H1 (cell line): ENCODE measurements around the gene KATNAL1. TPM values are rescaled to one million over a fixed set of nuclear protein-coding genes. Genes with fewer than 3 reads are reported as not detected.
A peak's percentile ranks its signal among the peaks of the same experiment; 100 is the strongest.

Experiments
- CTCF ChIA-PET: fragments of 300-600 bp; sonication (Branson Sonifier 250); formaldehyde crosslinking; loops from one replicate; lab custom pipeline; 2021; ENCODE audit not compliant: partially characterized antibody; lab: Charles Lee
- POLR2A ChIA-PET: fragments of 300-600 bp; sonication (Branson Sonifier 250); formaldehyde crosslinking; loops from one replicate; lab custom pipeline; 2021; ENCODE audit warnings: inconsistent platforms; ENCODE audit not compliant: partially characterized antibody; lab: Charles Lee
- DNase-seq, 2 experiments: peaks; one replicate each; pipeline versions ENCODE4 v3.0.0 to v3.0.0-alpha.2; 2010 to 2022; ENCODE audit warnings: low spot score in 2 of 2, low read depth in 1 of 2, mixed read lengths in 1 of 2
- FAIRE-seq: peaks from 2 replicates; lab custom pipeline; 2011; peaks lifted over from hg19 to GRCh38; lab: Jason Lieb, UNC
- H2AFZ ChIP-seq: 2 replicates; pipeline ENCODE4 v1.8.1; 2012; ENCODE audit warnings: low read length, inconsistent platforms
- H2AK5ac ChIP-seq: 2 replicates; pipeline ENCODE4 v1.6.1; 2013; ENCODE audit warnings: low read depth, low read length
- H2BK120ac ChIP-seq: replicated peaks from 2 replicates; pipeline ENCODE3; 2013; ENCODE audit warnings: low read depth, low read length, inconsistent platforms
- H2BK12ac ChIP-seq: 2 replicates; pipeline ENCODE4 v1.6.1; 2013; ENCODE audit warnings: low read depth, low read length
- H2BK15ac ChIP-seq: 2 replicates; pipeline ENCODE4 v1.6.1; 2013; ENCODE audit warnings: low read length
- H2BK20ac ChIP-seq: 2 replicates; pipeline ENCODE4 v1.6.1; 2013; ENCODE audit warnings: low read length
- H2BK5ac ChIP-seq: 2 replicates; pipeline ENCODE4 v1.6.1; 2013; ENCODE audit warnings: low read depth, low read length
- H3K14ac ChIP-seq: 2 replicates; pipeline ENCODE4 v1.6.1; 2013; ENCODE audit warnings: inconsistent platforms; ENCODE audit not compliant: insufficient read length
- H3K18ac ChIP-seq: 2 replicates; pipeline ENCODE4 v1.6.1; 2013; ENCODE audit warnings: low read length; ENCODE audit errors: extremely low read depth
- H3K23ac ChIP-seq: 2 replicates; pipeline ENCODE4 v1.6.1; 2013; ENCODE audit warnings: inconsistent platforms; ENCODE audit not compliant: insufficient read length
- H3K23me2 ChIP-seq: 2 replicates; pipeline ENCODE4 v1.6.1; 2013; ENCODE audit warnings: low read depth, low read length
- H3K27ac ChIP-seq: 2 replicates; pipeline ENCODE4 v1.6.1; 2011; ENCODE audit warnings: low read depth, low read length, inconsistent platforms
- H3K27me3 ChIP-seq, 4 experiments: replicated peaks in 1 of 4; 1 replicate in 1 of 4; 2 replicates in 3 of 4; pipeline versions ENCODE4 v1.6.1 to v1.8.1; 2011 to 2013; ENCODE audit warnings: low read length in 3 of 4, mild to moderate bottlenecking in 3 of 4, inconsistent platforms in 2 of 4, mixed read lengths in 2 of 4, moderate library complexity in 1 of 4; ENCODE audit not compliant: control insufficient read depth in 3 of 4, insufficient read depth in 3 of 4; ENCODE audit errors: extremely low read depth in 1 of 4
- H3K36me3 ChIP-seq, 4 experiments: 2 replicates each; pipeline versions ENCODE4 v1.6.1 to v1.8.1; 2011 to 2013; ENCODE audit warnings: mild to moderate bottlenecking in 4 of 4, low read length in 3 of 4, moderate library complexity in 2 of 4, control low read depth in 1 of 4, inconsistent platforms in 1 of 4; ENCODE audit not compliant: insufficient read depth in 4 of 4, control insufficient read depth in 2 of 4
- H3K4ac ChIP-seq: replicated peaks from 2 replicates; pipeline ENCODE3; 2013; ENCODE audit warnings: low read length, low read depth, mixed read lengths, inconsistent platforms; ENCODE audit not compliant: insufficient read length
- H3K4me1 ChIP-seq, 4 experiments: replicated peaks in 1 of 4; 1 replicate in 1 of 4; 2 replicates in 3 of 4; pipeline versions ENCODE4 v1.6.1 to v1.8.1; 2011 to 2013; ENCODE audit warnings: low read length in 3 of 4, inconsistent platforms in 2 of 4, mixed read lengths in 1 of 4; ENCODE audit not compliant: insufficient read depth in 4 of 4, control insufficient read depth in 3 of 4
- H3K4me2 ChIP-seq, 2 experiments: 2 replicates each; pipeline versions ENCODE4 v1.6.1 to v1.8.1; 2011 to 2013; ENCODE audit warnings: low read depth in 2 of 2, low read length in 2 of 2, control low read depth in 1 of 2, inconsistent platforms in 1 of 2, mild to moderate bottlenecking in 1 of 2; ENCODE audit not compliant: insufficient read depth in 1 of 2
- H3K4me3 ChIP-seq, 4 experiments: fragments of 200-600, 300-600 bp in 1 of 4; sonication (generic), shearing (Covaris generic), sonication (Bioruptor Twin) in 1 of 4; 2 replicates each; pipeline versions ENCODE4 v1.5.1 to v1.8.1; 2011 to 2016; ENCODE audit warnings: low read length in 4 of 4, low read depth in 3 of 4, control low read depth in 2 of 4, inconsistent platforms in 2 of 4, mild to moderate bottlenecking in 2 of 4, mixed read lengths in 1 of 4, moderate library complexity in 1 of 4; ENCODE audit not compliant: insufficient read depth in 2 of 4; ENCODE audit errors: extremely low read depth in 1 of 4
- H3K56ac ChIP-seq: replicated peaks from 2 replicates; pipeline ENCODE3; 2013; ENCODE audit warnings: low read depth, mild to moderate bottlenecking, mixed read lengths, low read length, inconsistent platforms; ENCODE audit not compliant: insufficient read length
- H3K79me1 ChIP-seq: 2 replicates; pipeline ENCODE4 v1.6.1; 2013; ENCODE audit warnings: low read depth, low read length, control low read depth
- H3K79me2 ChIP-seq, 2 experiments: 2 replicates each; pipeline versions ENCODE4 v1.6.1 to v1.8.1; 2012 to 2013; ENCODE audit warnings: low read length in 2 of 2, mild to moderate bottlenecking in 2 of 2, inconsistent platforms in 1 of 2; ENCODE audit not compliant: insufficient read depth in 2 of 2, control insufficient read depth in 1 of 2
- H3K9ac ChIP-seq, 4 experiments: replicated peaks in 1 of 4; 1 replicate in 1 of 4; 2 replicates in 3 of 4; pipeline versions ENCODE4 v1.6.1 to v1.8.1; 2011 to 2013; ENCODE audit warnings: low read depth in 3 of 4, low read length in 3 of 4, control low read depth in 2 of 4, mild to moderate bottlenecking in 2 of 4, moderate library complexity in 2 of 4, inconsistent platforms in 1 of 4; ENCODE audit errors: extremely low read depth in 1 of 4
- H3K9me3 ChIP-seq, 2 experiments: 2 replicates each; pipeline versions ENCODE4 v1.6.1 to v1.8.1; 2012 to 2013; ENCODE audit warnings: mild to moderate bottlenecking in 2 of 2, moderate library complexity in 2 of 2, control low read depth in 1 of 2, inconsistent platforms in 1 of 2, low read depth in 1 of 2, low read length in 1 of 2, mixed read lengths in 1 of 2; ENCODE audit not compliant: insufficient read depth in 2 of 2
- H4K20me1 ChIP-seq, 2 experiments: replicated peaks in 1 of 2; 2 replicates each; pipeline versions ENCODE3 to v1.8.1; 2011 to 2013; ENCODE audit warnings: inconsistent platforms in 2 of 2, low read length in 2 of 2, mild to moderate bottlenecking in 1 of 2; ENCODE audit not compliant: insufficient read depth in 2 of 2, control insufficient read depth in 1 of 2
- H4K5ac ChIP-seq: 2 replicates; pipeline ENCODE4 v1.6.1; 2013; ENCODE audit warnings: low read length, low read depth, mixed read lengths, inconsistent platforms; ENCODE audit not compliant: insufficient read length
- H4K8ac ChIP-seq: 2 replicates; pipeline ENCODE4 v1.8.0; 2013; ENCODE audit warnings: mild to moderate bottlenecking, moderate library complexity, low read length, inconsistent platforms; ENCODE audit not compliant: insufficient read depth; ENCODE audit errors: extremely low read depth
- H4K91ac ChIP-seq: replicated peaks from 2 replicates; pipeline ENCODE3; 2013; ENCODE audit warnings: low read length, mixed read lengths, inconsistent platforms; ENCODE audit not compliant: insufficient read length
- BACH1 ChIP-seq: IDR thresholded peaks from 2 replicates; pipeline ENCODE4 v1.6.1; 2012; ENCODE audit warnings: low read length, improper control_type of control experiment
- CEBPB ChIP-seq: IDR thresholded peaks from 2 replicates; pipeline ENCODE4 v1.6.1; 2012; ENCODE audit warnings: low read depth, low read length
- MAFK ChIP-seq: IDR thresholded peaks from 2 replicates; pipeline ENCODE4 v1.6.1; 2012; ENCODE audit warnings: low read depth, mild to moderate bottlenecking, improper control_type of control experiment, low read length
- POLR2AphosphoS5 ChIP-seq: IDR thresholded peaks from 2 replicates; pipeline ENCODE4 v1.6.1; 2011; ENCODE audit warnings: low read depth, low read length
- SP1 ChIP-seq: IDR thresholded peaks from 2 replicates; pipeline ENCODE4 v1.6.1; 2011; ENCODE audit warnings: low read depth, low read length
- WGBS, 2 experiments: shearing (Covaris generic) in 1 of 2; methylation state at CpG; one replicate each; pipeline versions ENCODE4 v1.1.6 to v1.1.7; 2013 to 2015; ENCODE audit warnings: low lambda C conversion rate in 2 of 2, mixed read lengths in 2 of 2, inconsistent platforms in 1 of 2, low coverage in 1 of 2, missing lambda C conversion rate in 1 of 2; ENCODE audit not compliant: insufficient replicate concordance in 2 of 2, insufficient coverage in 1 of 2, insufficient read length in 1 of 2; ENCODE audit errors: extremely low coverage in 1 of 2, missing lambda C conversion rate in 1 of 2; 5-methylcytosine and 5-hydroxymethylcytosine counted together
- polyA plus RNA-seq, 7 experiments: library from polyadenylated mRNA; depleted of rRNA in 3 of 7; stranded (reverse) in 5 of 7; unstranded in 2 of 7; fragments of >200 nt in 5 of 7; fragments of 200-250 nt in 2 of 7; gene quantifications; 1 replicate in 5 of 7; 2 replicates in 1 of 7; 4 replicates in 1 of 7; pipeline versions ENCODE4 v1.2.1 to v1.2.3, GENCODE V29; 2011 to 2013; ENCODE audit warnings: missing spikeins in 2 of 7, mixed read lengths in 2 of 7
- total RNA-seq: library from RNA; stranded (reverse); fragmentation: NEBNext Ultra II Directional; extraction: Animal tissue kit (Norgen Biotek cat#: 25700); gene quantifications from 2 replicates; pipeline ENCODE4 v1.2.1, GENCODE V29; 2021

Gene KATNAL1
- total and polyA plus RNA-seq, 2 of the 8 experiments (the other 6 are each of a cell fraction or from before 2014, with no cell fraction given), result 4.0 to 13.2 TPM

GRCh38 chr13:30308548-30308947, 1.2 kb upstream of the KATNAL1 start:
- no peak overlapping the region for H3K27ac ChIP-seq
- ChIA-PET CTCF (interaction anchor here (1.4 to 2.1 kb wide), 2 partner anchors 27 to 167 kb away, joined by 5 read pairs; no protein-coding TSS in a partner anchor), POLR2A (no interaction called here)
- H3K36me3 ChIP-seq, result no peaks in the 10 kb centered on the region
- peaks cover 0 to 20% of the 10 kb centered on the region in 2 experiments; a peak in 2 of 4 replicates for H3K79me2 ChIP-seq
- no peaks in the 10 kb centered on the region for H4K20me1 ChIP-seq
- H2BK15ac ChIP-seq, result no peak overlapping the region
- no peak overlapping the region for H2BK120ac ChIP-seq
- no peak overlapping the region for H3K14ac ChIP-seq
- no peak overlapping the region for H2BK5ac ChIP-seq
- H3K4ac ChIP-seq, result no peak overlapping the region
- H3K56ac ChIP-seq, result no peak overlapping the region
- no peak overlapping the region for H3K9ac ChIP-seq
- H3K23ac ChIP-seq, result no peak overlapping the region
- H2BK20ac ChIP-seq, result no peak overlapping the region
- FAIRE-seq, result no peak
- H3K4me3 ChIP-seq, result no peak overlapping the region
- H2BK12ac ChIP-seq, result no peak overlapping the region
- WGBS, 2 experiments, result 92% methylated on average over 4 of the region's 4 CpGs; no CpG with 5 or more reads in 1 of the 2 experiments
- no peak overlapping the region for H2AFZ ChIP-seq
- no peak for DNase-seq
- no peak overlapping the region for H4K91ac ChIP-seq
- no peak overlapping the region for H2AK5ac ChIP-seq
- TF ChIP-seq CEBPB (no peak), BACH1 (peak; percentile 48; the same call in 1 of the 2 replicates), SP1 (no peak), MAFK (peak; percentile 51; the same call in 1 of the 2 replicates), POLR2AphosphoS5 (no peak)
- H4K5ac ChIP-seq, result no peak overlapping the region
- H4K8ac ChIP-seq, result no peak overlapping the region
- H3K79me1 ChIP-seq, result no peaks in the 10 kb centered on the region
- no peak overlapping the region; a peak in 2 of 4 replicates for H3K4me2 ChIP-seq
- H3K9me3 ChIP-seq, result no peaks in the 10 kb centered on the region
- peaks cover 3% of the 10 kb centered on the region for H3K23me2 ChIP-seq
- H3K27me3 ChIP-seq, result no peaks in the 10 kb centered on the region
- H3K4me1 ChIP-seq, result peaks cover 0 to 2% (median 0%) of the 10 kb centered on the region in 4 experiments; a peak in 2 of 7 replicates
- H3K18ac ChIP-seq, result no peak overlapping the region
